Measurements from ENCODE around the gene IL31RA.

DNA sequence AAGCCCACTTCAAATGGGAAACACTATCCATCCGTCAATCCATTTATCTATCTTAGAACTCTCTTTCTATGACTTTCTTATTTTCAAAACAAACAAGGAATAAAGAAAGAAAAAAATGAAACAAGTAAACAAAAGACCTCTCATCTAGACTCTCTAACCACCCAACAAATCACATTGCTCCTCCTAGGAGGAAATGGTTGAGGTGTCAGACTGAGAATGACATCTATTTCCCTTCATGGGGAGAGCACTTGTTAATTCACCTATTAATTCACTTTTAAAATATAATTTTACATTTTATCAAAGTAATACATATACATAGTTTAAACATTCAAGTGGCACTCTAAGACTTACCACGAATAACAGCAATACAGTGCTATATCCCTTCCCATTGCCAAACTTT is 2.4 kb upstream of the IL31RA start:
- TF ChIP-seq CREM (CRISPR knock-in tag; IDR thresholded peaks at IDR 0.05) (no peak), ZNF263 (CRISPR knock-in tag; IDR thresholded peaks at IDR 0.05; ENCODE audit: low read depth) (no peak), TCF7 (CRISPR knock-in tag; IDR thresholded peaks at IDR 0.05; ENCODE audit: low read depth) (no peak), FOXK1 (CRISPR knock-in tag; IDR thresholded peaks at IDR 0.05) (no peak)
- TF ChIP-seq, protein P1, sequence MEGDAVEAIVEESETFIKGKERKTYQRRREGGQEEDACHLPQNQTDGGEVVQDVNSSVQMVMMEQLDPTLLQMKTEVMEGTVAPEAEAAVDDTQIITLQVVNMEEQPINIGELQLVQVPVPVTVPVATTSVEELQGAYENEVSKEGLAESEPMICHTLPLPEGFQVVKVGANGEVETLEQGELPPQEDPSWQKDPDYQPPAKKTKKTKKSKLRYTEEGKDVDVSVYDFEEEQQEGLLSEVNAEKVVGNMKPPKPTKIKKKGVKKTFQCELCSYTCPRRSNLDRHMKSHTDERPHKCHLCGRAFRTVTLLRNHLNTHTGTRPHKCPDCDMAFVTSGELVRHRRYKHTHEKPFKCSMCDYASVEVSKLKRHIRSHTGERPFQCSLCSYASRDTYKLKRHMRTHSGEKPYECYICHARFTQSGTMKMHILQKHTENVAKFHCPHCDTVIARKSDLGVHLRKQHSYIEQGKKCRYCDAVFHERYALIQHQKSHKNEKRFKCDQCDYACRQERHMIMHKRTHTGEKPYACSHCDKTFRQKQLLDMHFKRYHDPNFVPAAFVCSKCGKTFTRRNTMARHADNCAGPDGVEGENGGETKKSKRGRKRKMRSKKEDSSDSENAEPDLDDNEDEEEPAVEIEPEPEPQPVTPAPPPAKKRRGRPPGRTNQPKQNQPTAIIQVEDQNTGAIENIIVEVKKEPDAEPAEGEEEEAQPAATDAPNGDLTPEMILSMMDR (IDR thresholded peaks at IDR 0.05): no peak
- TF ChIP-seq, protein P2, sequence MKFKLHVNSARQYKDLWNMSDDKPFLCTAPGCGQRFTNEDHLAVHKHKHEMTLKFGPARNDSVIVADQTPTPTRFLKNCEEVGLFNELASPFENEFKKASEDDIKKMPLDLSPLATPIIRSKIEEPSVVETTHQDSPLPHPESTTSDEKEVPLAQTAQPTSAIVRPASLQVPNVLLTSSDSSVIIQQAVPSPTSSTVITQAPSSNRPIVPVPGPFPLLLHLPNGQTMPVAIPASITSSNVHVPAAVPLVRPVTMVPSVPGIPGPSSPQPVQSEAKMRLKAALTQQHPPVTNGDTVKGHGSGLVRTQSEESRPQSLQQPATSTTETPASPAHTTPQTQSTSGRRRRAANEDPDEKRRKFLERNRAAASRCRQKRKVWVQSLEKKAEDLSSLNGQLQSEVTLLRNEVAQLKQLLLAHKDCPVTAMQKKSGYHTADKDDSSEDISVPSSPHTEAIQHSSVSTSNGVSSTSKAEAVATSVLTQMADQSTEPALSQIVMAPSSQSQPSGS (CRISPR knock-in tag; IDR thresholded peaks at IDR 0.05; ENCODE audit: borderline replicate concordance, low read depth): no peak
- TF ChIP-seq, protein P3, sequence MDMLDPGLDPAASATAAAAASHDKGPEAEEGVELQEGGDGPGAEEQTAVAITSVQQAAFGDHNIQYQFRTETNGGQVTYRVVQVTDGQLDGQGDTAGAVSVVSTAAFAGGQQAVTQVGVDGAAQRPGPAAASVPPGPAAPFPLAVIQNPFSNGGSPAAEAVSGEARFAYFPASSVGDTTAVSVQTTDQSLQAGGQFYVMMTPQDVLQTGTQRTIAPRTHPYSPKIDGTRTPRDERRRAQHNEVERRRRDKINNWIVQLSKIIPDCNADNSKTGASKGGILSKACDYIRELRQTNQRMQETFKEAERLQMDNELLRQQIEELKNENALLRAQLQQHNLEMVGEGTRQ (CRISPR knock-in tag; IDR thresholded peaks at IDR 0.05): no peak

Data from WTC11 (cell line).